Spleen (tissue), 11 donors: ENCODE measurements around the gene SHC2. TPM values are rescaled to one million over a fixed set of nuclear protein-coding genes. Genes with fewer than 3 reads are reported as not detected.

Experiments
- DNase-seq: peaks from one replicate; pipeline ENCODE4 v3.0.0-alpha.2; 2020
- H3K27ac ChIP-seq, 8 donors: fragments of 200-600 bp; sonication (generic) in 7 of 8; 1 replicate in 4 of 8; 2 replicates in 4 of 8; pipeline versions ENCODE4 v1.5.0 to v1.8.0; 2016 to 2021; ENCODE audit warnings: inconsistent platforms in 4 of 8, mild to moderate bottlenecking in 4 of 8, moderate library complexity in 1 of 8
- H3K27me3 ChIP-seq, 7 donors: fragments of 200-600 bp; sonication (generic) in 6 of 7; replicated peaks in 1 of 7; 1 replicate in 4 of 7; 2 replicates in 3 of 7; pipeline versions ENCODE4 v1.5.0 to v1.8.0; 2016 to 2021; ENCODE audit warnings: inconsistent platforms in 3 of 7, mild to moderate bottlenecking in 1 of 7
- H3K36me3 ChIP-seq, 6 donors: fragments of 200-600 bp; sonication (generic) in 5 of 6; 1 replicate in 4 of 6; 2 replicates in 2 of 6; pipeline versions ENCODE4 v1.5.0 to v1.8.0; 2016 to 2021; ENCODE audit warnings: inconsistent platforms in 2 of 6
- H3K4me1 ChIP-seq, 6 donors: fragments of 200-600 bp; sonication (generic) in 5 of 6; 1 replicate in 3 of 6; 2 replicates in 3 of 6; pipeline versions ENCODE4 v1.5.0 to v1.8.0; 2016 to 2021; ENCODE audit warnings: inconsistent platforms in 3 of 6
- H3K4me3 ChIP-seq, 8 donors: fragments of 200-600 bp; sonication (generic) in 7 of 8; 1 replicate in 4 of 8; 2 replicates in 4 of 8; pipeline versions ENCODE4 v1.5.0 to v1.8.0; 2016 to 2021; ENCODE audit warnings: inconsistent platforms in 4 of 8, mild to moderate bottlenecking in 4 of 8, moderate library complexity in 2 of 8
- H3K9me3 ChIP-seq, 8 donors: fragments of 200-600 bp; sonication (generic) in 7 of 8; 1 replicate in 4 of 8; 2 replicates in 4 of 8; pipeline versions ENCODE4 v1.5.0 to v1.8.0; 2016 to 2021; ENCODE audit warnings: inconsistent platforms in 4 of 8
- CTCF ChIP-seq, 11 experiments: fragments of 200-600 bp in 7 of 11; fragments of 450-650 bp in 4 of 11; sonication (generic) in 4 of 11; IDR thresholded peaks in 8 of 11; conservative IDR thresholded peaks in 3 of 11; 1 replicate in 7 of 11; 2 replicates in 4 of 11; pipeline versions ENCODE4 v1.4.0 to v1.8.0; 2016 to 2021; ENCODE audit warnings: antibody characterized with exemption in 11 of 11, inconsistent platforms in 4 of 11, mild to moderate bottlenecking in 1 of 11
- POLR2A ChIP-seq, 3 donors: fragments of 450-650 bp; IDR thresholded peaks; one replicate each; pipeline ENCODE4 v1.5.1; 2017; ENCODE audit warnings: antibody characterized with exemption in 3 of 3, mild to moderate bottlenecking in 1 of 3
- POLR2AphosphoS5 ChIP-seq, 3 donors: sonication (generic); formaldehyde crosslinking; IDR thresholded peaks; one replicate each; pipeline ENCODE4 v1.5.1; 2017; ENCODE audit warnings: antibody characterized with exemption in 3 of 3
- whole genome bisulfite sequencing, 5 donors: extraction: QIAGEN DNeasy Blood & Tissue Kit in 3 of 5; methylation state at CpG; one replicate each; pipeline versions ENCODE4 v1.1.5 to v1.1.7; 2013 to 2018; 5-methylcytosine and 5-hydroxymethylcytosine counted together
- intact Hi-C: fragments of 100-400 bp; cut with DNase I; formaldehyde crosslinking; loops from one replicate; pipeline ENCODE4 v1.15.0; 2023; ENCODE audit warnings: low total_unique reads
- polyA plus RNA-seq, 3 donors: library from polyadenylated mRNA; stranded (reverse); fragments of 200-250 nt; gene quantifications; one replicate each; pipeline ENCODE4 v1.2.1, GENCODE V29; 2013
- total RNA-seq, 7 donors: library from RNA; depleted of rRNA in 3 of 7; stranded (reverse); fragments of >200 nt in 3 of 7; fragmentation: NEBNext Ultra II Directional in 4 of 7; extraction: Animal tissue kit (Norgen Biotek cat#: 25700) in 4 of 7; gene quantifications; one replicate each; pipeline versions ENCODE4 v1.1.0 to v1.2.1, GENCODE V29; 2016 to 2021
- donor health status: healthy with polysubstance abuse.
- donor health status: DM: no; HTN: no; CAD: no; lungs with moderate emphysema.
- donor health status: DM: no; HTN: no; CAD: no.
- donor health status: Bipolar disorder and iron deficiency.
- donor health status: healthy.
- donor health status: DM: no; HTN: no; CAD: no.
- donor health status: DM: yes; HTN: yes; CAD: no.

The SHC2 gene
- total and polyA plus RNA-seq, 10 donors, result 19.6 to 123 (median 45.2) TPM

GRCh38 chr19:469833-470232, 9.0 kb upstream of the SHC2 start:
- DNase-seq, result no peak
- WGBS, 5 donors, result 80 to 85% (median 82%) methylated on average over 7 of the region's 7 CpGs
- TF ChIP-seq POLR2A (IDR thresholded peaks at IDR 0.05), result no peak
- TF ChIP-seq CTCF (IDR thresholded peaks at IDR 0.05 in 8 of 11, conservative IDR thresholded peaks at IDR 0.05 in 3 of 11), result no peak
- no peak for TF ChIP-seq POLR2AphosphoS5 (IDR thresholded peaks at IDR 0.05)
- intact Hi-C loops, result no loop called here
- Histone ChIP-seq H3K27ac (no peak overlapping the region), H3K27me3 (peaks cover 0 to 10% (median 0%) of the 10 kb centered on the region in 7 donors), H3K4me1 (peaks cover 0 to 10% (median under 1%) of the 10 kb centered on the region in 6 donors), H3K9me3 (no peaks in the 10 kb centered on the region), H3K36me3 (no peaks in the 10 kb centered on the region), H3K4me3 (no peak overlapping the region)

GRCh38 chr19:468587-469256, 7.9 kb upstream of the SHC2 start:
- Histone ChIP-seq H3K4me1 (no peaks in the 10 kb centered on the region), H3K4me3 (no peak overlapping the region), H3K9me3 (no peaks in the 10 kb centered on the region), H3K36me3 (no peaks in the 10 kb centered on the region), H3K27ac (no peak overlapping the region), H3K27me3 (peaks cover 0 to 3% (median 0%) of the 10 kb centered on the region in 7 donors)
- intact Hi-C loops, result no loop called here
- DNase-seq, result peak; percentile 68
- no peak for TF ChIP-seq POLR2AphosphoS5 (IDR thresholded peaks at IDR 0.05)
- no peak for TF ChIP-seq CTCF (IDR thresholded peaks at IDR 0.05 in 8 of 11, conservative IDR thresholded peaks at IDR 0.05 in 3 of 11)
- no peak for TF ChIP-seq POLR2A (IDR thresholded peaks at IDR 0.05)
- 77 to 85% (median 81%) methylated on average over 25 to 27 of the region's 27 CpGs for WGBS, 5 donors

- intact Hi-C loops, result no loop called here
These were observed 6.7 kb upstream of the SHC2 start for GRCh38 chr19:467554-467953.

More at GRCh38 chr19:467554-467953, 6.7 kb upstream of the SHC2 start:
- 78 to 84% (median 80%) methylated on average over 10 to 11 of the region's 11 CpGs for WGBS, 5 donors
- no peaks in the 10 kb centered on the region for H3K4me1 ChIP-seq
- no peak for TF ChIP-seq POLR2A (IDR thresholded peaks at IDR 0.05)
- TF ChIP-seq CTCF (IDR thresholded peaks at IDR 0.05 in 8 of 11, conservative IDR thresholded peaks at IDR 0.05 in 3 of 11), result no peak
- no peak for TF ChIP-seq POLR2AphosphoS5 (IDR thresholded peaks at IDR 0.05)
- H3K4me3 ChIP-seq, result no peak overlapping the region
- no peaks in the 10 kb centered on the region for H3K36me3 ChIP-seq
- H3K27me3 ChIP-seq, result peaks cover 0 to 15% (median 0%) of the 10 kb centered on the region in 7 donors
- no peaks in the 10 kb centered on the region for H3K9me3 ChIP-seq
- no peak overlapping the region for H3K27ac ChIP-seq
- DNase-seq, result no peak
